Body of pancreas (tissue), 4 donors: ENCODE results near the gene PTPN1.

Experiments used
- POLR2A ChIP-seq, 3 donors: fragments of 450-650 bp; IDR thresholded peaks; one replicate each; pipeline ENCODE4 v1.6.1; 2016; ENCODE audit warnings: antibody characterized with exemption in 3 of 3, mild to moderate bottlenecking in 2 of 3
- TF ChIP-seq, protein P1 (sequence below), 7 experiments: fragments of 450-650 bp in 4 of 7; fragments of 200-600 bp in 3 of 7; sonication (generic) in 3 of 7; IDR thresholded peaks; one replicate each; pipeline ENCODE4 v1.5.1; 2016 to 2019; ENCODE audit warnings: antibody characterized with exemption in 7 of 7

DNA sequence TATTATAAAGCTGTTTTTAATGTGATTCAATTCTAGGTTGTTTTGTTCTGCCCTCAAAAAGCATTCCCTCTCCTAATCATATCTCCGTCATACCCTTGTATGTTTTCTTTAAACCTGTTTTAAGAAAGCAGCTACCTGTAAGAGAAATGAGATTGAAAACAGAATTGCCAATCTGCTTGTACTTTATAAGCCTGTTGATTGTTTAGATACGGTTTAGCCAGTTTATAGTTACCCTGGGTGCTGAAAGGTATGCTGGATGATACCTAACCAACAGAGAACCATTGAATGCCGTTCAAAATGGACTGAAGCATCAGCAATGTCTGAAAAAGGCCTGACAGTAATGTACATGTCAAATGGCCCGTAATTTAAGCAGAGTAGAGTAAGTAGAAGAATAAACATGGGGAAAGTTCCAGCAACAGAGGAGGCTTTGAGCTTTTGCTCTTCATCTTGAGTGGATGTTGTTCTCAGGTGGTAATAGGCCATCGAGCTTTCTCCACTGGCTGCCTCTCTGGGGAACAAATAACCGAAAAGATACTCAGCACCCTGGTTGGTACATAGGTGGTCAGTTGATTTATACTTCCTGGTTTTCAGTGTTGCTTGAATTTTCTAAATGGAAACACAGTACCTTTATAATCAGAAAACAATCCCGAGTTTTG, 27.5 kb downstream of the PTPN1 start:
- TF ChIP-seq, protein P1, sequence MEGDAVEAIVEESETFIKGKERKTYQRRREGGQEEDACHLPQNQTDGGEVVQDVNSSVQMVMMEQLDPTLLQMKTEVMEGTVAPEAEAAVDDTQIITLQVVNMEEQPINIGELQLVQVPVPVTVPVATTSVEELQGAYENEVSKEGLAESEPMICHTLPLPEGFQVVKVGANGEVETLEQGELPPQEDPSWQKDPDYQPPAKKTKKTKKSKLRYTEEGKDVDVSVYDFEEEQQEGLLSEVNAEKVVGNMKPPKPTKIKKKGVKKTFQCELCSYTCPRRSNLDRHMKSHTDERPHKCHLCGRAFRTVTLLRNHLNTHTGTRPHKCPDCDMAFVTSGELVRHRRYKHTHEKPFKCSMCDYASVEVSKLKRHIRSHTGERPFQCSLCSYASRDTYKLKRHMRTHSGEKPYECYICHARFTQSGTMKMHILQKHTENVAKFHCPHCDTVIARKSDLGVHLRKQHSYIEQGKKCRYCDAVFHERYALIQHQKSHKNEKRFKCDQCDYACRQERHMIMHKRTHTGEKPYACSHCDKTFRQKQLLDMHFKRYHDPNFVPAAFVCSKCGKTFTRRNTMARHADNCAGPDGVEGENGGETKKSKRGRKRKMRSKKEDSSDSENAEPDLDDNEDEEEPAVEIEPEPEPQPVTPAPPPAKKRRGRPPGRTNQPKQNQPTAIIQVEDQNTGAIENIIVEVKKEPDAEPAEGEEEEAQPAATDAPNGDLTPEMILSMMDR (IDR thresholded peaks at IDR 0.05), result no peak
- TF ChIP-seq POLR2A (IDR thresholded peaks at IDR 0.05), result no peak
